A549 (cell line): ENCODE data around the gene TMEM163. TPM values are rescaled to one million over a fixed set of nuclear protein-coding genes. Genes with fewer than 3 reads are reported as not detected.

Source experiments
- polyA plus RNA-seq, 4 experiments: library from polyadenylated mRNA; depleted of rRNA in 3 of 4; stranded (reverse); fragments of >200 nt; fragmentation: RNase III in 1 of 4; extraction: RNeasy Plus Mini Kit Qiagen cat#74134 plus additional on column Dnase treatment in 1 of 4; gene quantifications; 2 replicates in 3 of 4; 3 replicates in 1 of 4; pipeline ENCODE4 v1.2.3, GENCODE V29; 2011 to 2017

TMEM163 gene
- polyA plus RNA-seq, 2 of the 4 experiments (the other 2 are of a cell fraction) = not detected

Other genes starting within 250 kb of the TMEM163 start
- gene ACMSD, start 119.6 kb upstream of the TMEM163 start, polyA plus RNA-seq (2011; rRNA removed) = 0.09 and 0.13 TPM in 2 replicates
- gene ACMSD, start 119.6 kb upstream of the TMEM163 start, polyA plus RNA-seq (2017; fragmentation: RNase III; extraction: RNeasy Plus Mini Kit Qiagen cat#74134 plus additional on column Dnase treatment) = not detected in 3 replicates
- 20.7 and 24.4 TPM in 2 replicates for gene CCNT2, start 199.8 kb upstream of the TMEM163 start, polyA plus RNA-seq (2011; rRNA removed)
- gene CCNT2, start 199.8 kb upstream of the TMEM163 start, polyA plus RNA-seq (2017; fragmentation: RNase III; extraction: RNeasy Plus Mini Kit Qiagen cat#74134 plus additional on column Dnase treatment) = 12.6 to 14.8 TPM (median 12.8 TPM) in 3 replicates